HL-60 (cell line): ENCODE measurements around the gene RNASEL.

ENCODE experiments used
- DNase-seq, 2 experiments: peaks; one replicate each; pipeline ENCODE4 v3.0.0-alpha.2; 2010 to 2020; ENCODE audit warnings: low read depth in 1 of 2, low spot score in 1 of 2
- H3K27ac ChIP-seq: fragments of 250-450 bp; sonication (Bioruptor Pico); replicated peaks from 2 replicates; pipeline ENCODE4 v1.5.1; 2020; ENCODE audit warnings: mild to moderate bottlenecking, moderate library complexity
- H3K27me3 ChIP-seq: fragments of 250-450 bp; sonication (Bioruptor Pico); 2 replicates; pipeline ENCODE4 v1.5.1; 2021; ENCODE audit warnings: mild to moderate bottlenecking, moderate library complexity; ENCODE audit not compliant: insufficient read depth, poor library complexity, severe bottlenecking
- H3K4me3 ChIP-seq: replicated peaks from 2 replicates; pipeline ENCODE4 v1.5.1; 2011; ENCODE audit warnings: mild to moderate bottlenecking, control low read depth, low read length; ENCODE audit not compliant: insufficient read depth
- CTCF ChIP-seq: IDR thresholded peaks from one replicate; pipeline ENCODE4 v1.5.1; 2011; ENCODE audit warnings: low read length, control low read depth, inconsistent platforms; ENCODE audit not compliant: insufficient read depth
- GABPA ChIP-seq: IDR thresholded peaks from 2 replicates; pipeline ENCODE4 v1.6.1; 2012; ENCODE audit warnings: low read depth
- POLR2AphosphoS5 ChIP-seq: IDR thresholded peaks from 2 replicates; pipeline ENCODE4 v1.6.1; 2012; ENCODE audit warnings: low read depth
- REST ChIP-seq: IDR thresholded peaks from 2 replicates; pipeline ENCODE4 v1.6.1; 2012; ENCODE audit warnings: low read depth; ENCODE audit not compliant: insufficient replicate concordance
- SPI1 ChIP-seq: IDR thresholded peaks from 2 replicates; pipeline ENCODE4 v1.6.1; 2012; ENCODE audit warnings: low read depth, mild to moderate bottlenecking, borderline replicate concordance

The RNASEL gene

GRCh38 chr1:182629499-182630096 is 40.5 kb upstream of the RNASEL start:
- peak in 1 of 2 experiments; percentile 13 for DNase-seq
- Histone ChIP-seq H3K27ac (no peak overlapping the region), H3K27me3 (no peaks in the 10 kb centered on the region), H3K4me3 (no peak overlapping the region)
- TF ChIP-seq GABPA, result no peak
- TF ChIP-seq SPI1, result no peak
- TF ChIP-seq POLR2AphosphoS5, result no peak
- no peak for TF ChIP-seq CTCF
- no peak for TF ChIP-seq REST

- no peak overlapping the region for H3K27ac ChIP-seq
- no peak for DNase-seq
- no peak for TF ChIP-seq GABPA
- TF ChIP-seq CTCF, result no peak
- no peak for TF ChIP-seq POLR2AphosphoS5
- no peak for TF ChIP-seq REST
- no peaks in the 10 kb centered on the region for H3K27me3 ChIP-seq
- no peak overlapping the region for H3K4me3 ChIP-seq
Measured at GRCh38 chr1:182629080-182629479, 40.0 kb upstream of the RNASEL start.

GRCh38 chr1:182628657-182629056 is 39.6 kb upstream of the RNASEL start:
- no peak overlapping the region for H3K27ac ChIP-seq
- H3K4me3 ChIP-seq, result no peak overlapping the region
- TF ChIP-seq POLR2AphosphoS5 (no peak), REST (no peak), GABPA (no peak), CTCF (no peak), SPI1 (no peak)
- no peaks in the 10 kb centered on the region for H3K27me3 ChIP-seq
- no peak for DNase-seq
